SKM-1 (cell line): ENCODE results near the gene EPS15.
"Not testable (repeated sequence)": the region's sequence is repeated elsewhere in the genome, so short reads cannot be mapped to it uniquely, and the experiment has no call there.

Source experiments
- DNase-seq: peaks from one replicate; lab custom pipeline; 2025; ENCODE audit not compliant: unreplicated experiment; lab: John Stamatoyannopoulos, UW

EPS15 gene

GRCh38 chr1:51543858-51544257, 24.8 kb upstream of the EPS15 start:
- DNase-seq: no peak

- DNase-seq: no peak
Observed at GRCh38 chr1:51542158-51542953, 23.3 kb upstream of the EPS15 start.

- no peak for DNase-seq
Observed at GRCh38 chr1:51541313-51542050, 22.4 kb upstream of the EPS15 start.

- no peak for DNase-seq
Observed at GRCh38 chr1:51537568-51537967, 18.5 kb upstream of the EPS15 start.

GRCh38 chr1:51535006-51535592, 16.0 kb upstream of the EPS15 start:
- no peak for DNase-seq

GRCh38 chr1:51534447-51534846, 15.4 kb upstream of the EPS15 start:
- DNase-seq: no peak

GRCh38 chr1:51532853-51533252, 13.8 kb upstream of the EPS15 start:
- DNase-seq: no peak

GRCh38 chr1:51530447-51530846, 11.4 kb upstream of the EPS15 start:
- DNase-seq: not testable (repeated sequence)

GRCh38 chr1:51527144-51527543, 8.1 kb upstream of the EPS15 start:
- DNase-seq: no peak

GRCh38 chr1:51526248-51526647, 7.2 kb upstream of the EPS15 start:
- DNase-seq: no peak

- DNase-seq: no peak
Observed at GRCh38 chr1:51525295-51525694, 6.2 kb upstream of the EPS15 start.

- DNase-seq: no peak
Observed at GRCh38 chr1:51524817-51525216, 5.8 kb upstream of the EPS15 start.

GRCh38 chr1:51523931-51524330, 4.9 kb upstream of the EPS15 start:
- no peak for DNase-seq

GRCh38 chr1:51520700-51521248, 1.7 kb upstream of the EPS15 start:
- DNase-seq: no peak

GRCh38 chr1:51519865-51520699, 1.0 kb upstream of the EPS15 start:
- no peak for DNase-seq

GRCh38 chr1:51518586-51519047, 449 bp downstream of the EPS15 start:
- no peak for DNase-seq

- DNase-seq: no peak
Observed at GRCh38 chr1:51518033-51518585, 957 bp downstream of the EPS15 start.

- no peak for DNase-seq
Observed at GRCh38 chr1:51517361-51518032, 1.6 kb downstream of the EPS15 start.

- DNase-seq: no peak
Observed at GRCh38 chr1:51516649-51517158, 2.4 kb downstream of the EPS15 start.
